HG03060 (cell line): Measurements from ENCODE around the gene FAM240A.

ENCODE experiments used
- ATAC-seq: cut with Tn5 transposase; IDR thresholded peaks from one replicate; pipeline ENCODE4 v1.9.1; 2021; ENCODE audit warnings: low read depth, moderate number of reproducible peaks; ENCODE audit not compliant: unreplicated experiment

The FAM240A gene

GRCh38 chr3:46660003-46660402 is 47.7 kb downstream of the FAM240A start:
- ATAC-seq = no peak

- ATAC-seq = no peak
Observed at GRCh38 chr3:46660543-46661523, 48.5 kb downstream of the FAM240A start.

- no peak for ATAC-seq
Observed at GRCh38 chr3:46661776-46662766, 49.7 kb downstream of the FAM240A start.

GRCh38 chr3:46662771-46663551 is 50.6 kb downstream of the FAM240A start:
- no peak for ATAC-seq

GRCh38 chr3:46663591-46664135 is 51.3 kb downstream of the FAM240A start:
- no peak for ATAC-seq

- no peak for ATAC-seq
Observed at GRCh38 chr3:46664188-46664970, 52.1 kb downstream of the FAM240A start.

GRCh38 chr3:46664971-46665762 is 52.8 kb downstream of the FAM240A start:
- ATAC-seq = no peak

- no peak for ATAC-seq
Observed at GRCh38 chr3:46665763-46666452, 53.6 kb downstream of the FAM240A start.

- ATAC-seq = no peak
Observed at GRCh38 chr3:46666453-46666845, 54.1 kb downstream of the FAM240A start.

GRCh38 chr3:46667061-46667621 is 54.8 kb downstream of the FAM240A start:
- no peak for ATAC-seq

GRCh38 chr3:46667657-46668056 is 55.3 kb downstream of the FAM240A start:
- no peak for ATAC-seq

- ATAC-seq = no peak
Observed at GRCh38 chr3:46668116-46668515, 55.8 kb downstream of the FAM240A start.

GRCh38 chr3:46668591-46668990 is 56.3 kb downstream of the FAM240A start:
- ATAC-seq = no peak

GRCh38 chr3:46669191-46669999 is 57.1 kb downstream of the FAM240A start:
- ATAC-seq = no peak

GRCh38 chr3:46670000-46670890 is 57.9 kb downstream of the FAM240A start:
- ATAC-seq = no peak
